Stimulated activated CD8-positive, alpha-beta memory T cell treated with anti-CD3 and anti-CD28 coated beads, Interleukin-2, amount 100 ng/mL, for 48 hours (primary cell): ENCODE results near the gene NKD1.

Experiments
- DNase-seq, 2 donors: peaks; one replicate each; pipeline ENCODE4 v3.0.0-alpha.2; 2020; ENCODE audit warnings: low read depth in 2 of 2

Gene NKD1

GRCh38 chr16:50613281-50613963, 65.2 kb downstream of the NKD1 start:
- no peak for DNase-seq

DNA sequence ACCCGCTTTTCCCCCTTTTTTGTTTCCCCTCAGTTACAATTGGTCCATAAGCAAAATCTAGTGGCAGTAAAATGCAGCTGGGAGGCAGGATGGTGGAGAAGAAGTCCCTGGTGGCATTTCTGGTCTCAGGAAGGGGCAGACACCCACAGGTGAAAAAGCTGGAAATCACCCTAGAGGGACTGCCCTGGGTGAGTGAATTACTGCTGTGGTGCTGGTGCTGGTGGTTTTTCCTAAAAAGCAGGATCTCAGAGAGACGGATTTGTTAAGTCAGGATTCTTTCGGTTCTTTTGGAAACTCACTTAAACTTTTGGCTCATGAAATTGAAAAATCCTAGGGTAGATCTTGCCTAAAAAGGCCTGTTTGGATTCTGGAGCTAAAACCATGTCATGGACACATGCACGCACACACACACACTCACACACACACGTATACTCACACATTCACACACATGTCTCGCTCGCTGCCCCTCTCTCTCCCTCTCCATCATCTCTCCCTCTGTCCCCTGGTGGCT, 65.8 kb downstream of the NKD1 start:
- DNase-seq: no peak

GRCh38 chr16:50614955-50615724, 66.9 kb downstream of the NKD1 start:
- DNase-seq: no peak

GRCh38 chr16:50615891-50616290, 67.7 kb downstream of the NKD1 start:
- DNase-seq: no peak

GRCh38 chr16:50616386-50616785, 68.2 kb downstream of the NKD1 start:
- no peak for DNase-seq

GRCh38 chr16:50616883-50617645, 68.9 kb downstream of the NKD1 start:
- no peak for DNase-seq

- no peak for DNase-seq
Observed at GRCh38 chr16:50617646-50618184, 69.5 kb downstream of the NKD1 start.

DNA sequence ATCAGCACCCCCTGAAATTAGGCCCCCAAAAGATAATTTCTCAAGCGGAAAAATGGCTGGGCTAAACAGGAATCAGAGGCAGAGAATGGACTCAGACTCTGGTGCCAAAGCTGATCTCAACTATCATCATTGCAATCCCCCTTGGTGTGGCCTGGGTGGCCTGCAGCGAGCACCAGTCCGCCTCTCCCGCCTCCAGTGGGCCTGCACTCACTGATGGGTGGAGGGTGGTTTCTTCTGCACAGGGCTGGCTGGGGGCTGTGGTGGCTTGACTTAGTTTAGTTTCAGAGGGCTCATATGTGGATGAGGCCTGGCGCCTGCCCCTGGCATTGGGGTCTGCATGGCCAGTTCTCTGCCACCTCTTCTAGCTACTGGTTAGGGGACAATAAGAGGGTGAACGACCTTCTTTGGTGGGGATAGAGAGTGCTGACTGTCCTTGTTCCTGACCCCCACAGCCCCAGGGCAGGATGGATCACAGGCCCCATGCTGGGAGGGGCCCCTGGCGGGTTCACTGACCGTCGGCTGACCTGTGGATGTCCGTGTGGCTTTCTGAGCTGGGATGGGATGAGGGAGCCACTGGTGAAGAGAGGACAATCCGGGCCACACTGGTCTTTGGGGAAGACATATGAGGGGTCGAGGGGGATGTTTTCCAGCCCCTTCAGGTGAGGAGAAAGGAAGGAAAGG, 70.2 kb downstream of the NKD1 start:
- no peak for DNase-seq

- DNase-seq: no peak
Observed at GRCh38 chr16:50619702-50620491, 71.7 kb downstream of the NKD1 start.

DNA sequence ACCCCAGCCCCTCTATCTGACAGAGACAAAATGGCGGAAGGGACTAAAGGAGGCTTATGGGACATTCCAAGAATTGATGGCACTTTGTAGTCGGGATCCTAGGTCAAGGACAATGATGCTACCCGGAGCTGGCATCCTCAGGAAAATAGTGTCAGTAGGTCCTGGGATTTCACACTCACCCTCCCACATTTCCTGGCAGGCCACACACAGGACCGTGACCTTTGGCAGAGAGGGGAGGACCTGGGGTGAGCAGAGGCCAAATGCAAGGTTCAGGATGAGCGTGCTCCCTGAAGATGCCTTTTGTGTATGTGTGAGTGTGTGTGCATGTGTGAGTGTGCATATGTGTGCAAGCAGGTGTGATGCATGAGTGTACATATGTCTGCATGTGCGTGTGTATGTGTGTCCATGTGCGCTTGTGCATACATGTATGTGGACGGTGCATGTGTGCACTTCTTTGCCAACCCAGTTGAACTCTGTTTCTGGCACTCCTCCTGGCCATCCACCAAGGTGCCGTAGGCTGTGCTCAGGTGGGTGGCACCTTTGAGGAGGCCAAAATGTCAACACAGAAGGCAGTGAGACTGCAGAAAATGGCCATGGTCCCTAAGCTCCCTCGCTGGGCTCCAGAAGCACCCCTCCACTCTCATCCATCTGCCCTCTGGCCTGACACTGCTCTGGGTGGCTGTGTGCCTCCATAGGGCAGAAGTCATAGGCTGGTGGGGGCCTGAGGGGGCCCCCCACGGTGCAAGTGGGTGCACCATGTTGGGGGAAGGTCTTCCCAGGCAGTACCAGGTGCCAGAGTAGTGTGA, 72.7 kb downstream of the NKD1 start:
- no peak for DNase-seq

GRCh38 chr16:50621452-50621792, 73.2 kb downstream of the NKD1 start:
- DNase-seq: no peak

DNA sequence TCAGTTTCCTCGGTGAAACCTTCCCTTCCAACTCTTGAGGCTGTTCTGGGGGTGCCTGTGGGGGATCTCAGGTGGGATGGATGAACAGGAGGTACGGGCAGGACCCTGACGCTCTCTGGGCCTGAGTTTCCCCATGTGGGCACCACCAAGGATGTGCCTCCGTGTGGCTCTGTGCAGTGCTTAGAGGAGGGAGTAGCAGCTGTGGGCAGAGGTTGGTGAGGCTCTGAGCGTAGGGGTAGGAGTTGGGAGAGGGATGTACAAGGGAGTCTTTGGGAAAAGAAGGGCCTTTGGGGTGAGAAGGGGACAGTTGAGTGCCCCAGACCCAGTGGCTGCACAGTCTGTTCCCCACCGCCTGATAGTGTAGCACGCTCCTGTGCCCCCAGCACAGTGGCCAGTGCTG, 73.8 kb downstream of the NKD1 start:
- DNase-seq: no peak

DNA sequence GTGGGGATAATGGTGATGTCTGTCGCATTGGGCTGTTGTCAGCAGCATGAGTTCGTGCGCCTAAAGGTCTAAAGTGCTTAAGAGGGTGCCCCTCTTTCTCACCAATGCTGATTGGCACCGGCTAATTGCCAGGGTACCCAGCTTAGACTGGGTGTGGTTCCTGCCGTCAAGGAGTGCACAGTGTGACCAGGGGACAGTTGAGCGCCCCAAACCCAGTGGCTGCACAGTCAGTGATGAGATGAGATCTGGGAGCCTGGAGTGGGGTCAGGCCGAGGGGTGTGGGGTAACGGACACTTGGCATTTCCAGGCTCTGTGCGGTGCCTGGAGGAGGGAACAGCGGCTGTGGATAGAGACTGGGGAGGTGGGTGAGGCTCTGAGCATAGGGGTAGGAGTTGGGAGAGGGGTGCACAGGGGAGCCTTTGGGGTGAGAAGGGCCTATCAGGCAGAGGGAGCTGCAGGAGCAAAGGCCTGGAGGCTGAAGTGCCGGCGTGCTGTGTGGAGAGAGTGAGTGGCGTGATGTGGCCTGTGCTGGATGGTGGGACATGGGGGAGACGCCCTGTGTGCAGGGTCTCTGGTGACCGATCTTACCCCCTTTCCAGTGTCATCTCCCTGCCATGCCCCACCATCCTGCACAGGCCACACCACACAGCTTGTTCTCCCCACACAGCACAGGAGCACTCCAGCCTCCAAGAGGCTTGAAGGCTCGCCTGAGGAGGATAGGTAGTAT, 74.6 kb downstream of the NKD1 start:
- no peak for DNase-seq

DNA sequence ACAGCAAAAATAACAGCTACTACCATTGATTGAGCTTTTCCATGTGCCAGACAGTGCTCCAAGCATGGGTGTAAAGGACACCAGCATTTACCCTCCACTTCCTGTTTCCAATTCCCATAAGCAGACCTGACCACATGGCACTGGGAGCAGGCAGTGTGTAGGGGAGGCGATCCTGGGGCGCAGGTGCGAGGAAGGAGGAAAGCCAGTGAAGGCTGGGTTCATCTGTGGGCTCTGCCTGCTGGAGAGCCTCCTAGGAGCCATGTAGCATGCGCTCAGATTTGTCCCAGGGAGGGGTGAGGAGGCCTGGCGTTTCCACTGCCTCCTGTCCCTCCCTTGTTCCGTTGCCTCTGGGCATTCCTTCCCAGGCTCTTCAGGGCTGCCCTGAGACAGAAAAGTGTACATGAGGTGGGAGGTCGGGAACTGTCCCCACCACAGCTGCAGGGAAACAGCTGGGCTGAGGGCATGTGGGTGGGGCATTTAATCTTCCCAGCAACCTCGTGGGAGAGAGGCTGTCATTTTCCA, 76.3 kb downstream of the NKD1 start:
- DNase-seq: no peak

DNA sequence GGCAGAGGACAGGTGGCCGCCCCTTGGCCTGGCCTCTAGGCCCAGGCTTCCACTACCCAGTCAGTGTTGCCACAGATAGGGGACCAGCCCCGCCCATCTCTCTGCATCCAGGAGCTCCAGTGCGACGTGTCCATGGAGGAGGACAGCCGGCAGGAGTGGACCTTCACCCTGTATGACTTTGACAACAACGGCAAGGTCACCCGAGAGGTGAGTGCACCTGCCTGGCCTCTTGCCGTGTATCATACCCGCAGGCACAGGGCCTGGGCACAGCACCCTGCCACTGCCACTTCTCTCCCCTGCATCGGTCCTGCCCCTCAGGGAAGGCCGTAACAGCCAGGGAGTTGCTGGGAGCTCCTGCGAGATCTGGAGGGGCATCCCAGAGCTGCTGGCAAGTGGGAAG, 77.2 kb downstream of the NKD1 start:
- DNase-seq: no peak

- no peak for DNase-seq
Observed at GRCh38 chr16:50626868-50627267, 78.7 kb downstream of the NKD1 start.

DNA sequence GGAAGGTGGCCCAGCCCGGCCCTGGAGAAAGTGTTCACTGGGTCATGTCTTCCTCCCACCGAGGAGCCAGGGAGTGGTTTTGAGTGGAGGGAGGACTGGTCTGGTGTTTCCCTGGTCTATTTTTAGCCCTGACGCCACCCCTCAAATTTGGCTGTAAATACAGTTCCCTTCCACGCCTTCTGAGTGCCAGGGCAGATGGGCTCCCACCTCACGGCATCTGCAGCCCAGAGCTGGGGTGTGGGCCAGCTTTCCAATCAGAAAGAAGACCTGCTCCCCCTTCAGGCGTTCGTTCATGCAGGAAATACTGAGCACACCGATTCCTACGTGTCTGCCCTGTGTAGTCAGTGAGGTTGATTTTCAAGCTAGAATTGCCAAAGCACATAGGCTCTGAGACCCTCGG, 79.2 kb downstream of the NKD1 start:
- no peak for DNase-seq

DNA sequence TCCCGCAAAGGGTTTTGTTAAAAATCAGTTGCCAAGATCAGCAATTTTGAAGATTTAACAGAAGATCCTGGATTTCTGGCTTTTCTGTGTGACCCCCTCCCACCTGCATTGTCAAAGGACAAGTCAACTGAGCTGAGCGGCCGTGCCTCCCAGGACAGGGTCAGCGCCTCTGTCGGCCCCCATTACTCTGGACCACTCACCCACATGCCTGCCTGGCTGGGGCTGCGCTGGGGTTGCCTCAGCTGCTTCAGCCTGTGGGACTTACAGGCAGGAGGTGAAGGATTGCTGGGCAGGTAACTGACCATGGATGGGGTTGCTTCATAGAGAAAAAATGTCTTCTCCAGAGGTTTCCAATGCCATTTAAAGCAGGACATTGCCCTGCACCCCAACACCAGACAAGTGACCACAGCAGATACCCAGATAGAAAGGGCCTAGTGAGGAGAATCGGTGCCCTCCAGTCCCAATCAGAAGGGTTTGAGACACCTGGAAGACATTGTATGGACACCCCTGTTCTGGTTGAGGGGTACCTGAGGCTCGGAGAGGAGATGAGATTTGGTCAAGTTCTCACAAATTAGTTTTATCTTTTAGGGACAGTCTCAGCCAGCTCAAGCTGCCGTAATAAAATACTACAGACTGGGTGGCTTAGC, 80.1 kb downstream of the NKD1 start:
- DNase-seq: no peak

DNA sequence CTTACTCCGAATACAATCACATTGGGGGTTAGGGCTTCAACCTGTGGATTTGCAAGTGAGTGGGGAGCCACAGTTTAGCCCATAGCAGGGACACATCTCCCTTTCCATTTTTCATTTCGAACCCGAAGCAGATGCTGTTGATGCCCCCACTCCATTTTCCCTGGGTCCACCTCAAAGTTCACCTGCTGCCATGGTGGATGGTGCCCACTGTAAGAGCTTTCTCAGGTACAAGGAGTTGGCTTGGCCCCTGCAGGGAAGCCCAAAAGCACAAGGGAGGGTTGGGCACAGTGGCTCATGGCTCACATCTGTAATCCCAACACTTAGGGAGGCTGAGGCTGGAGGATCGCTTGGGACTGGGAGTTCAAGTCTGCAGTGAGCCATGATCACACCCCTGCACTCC, 81.1 kb downstream of the NKD1 start:
- no peak for DNase-seq
